ENCODE measurements around the gene RSAD2.
"Not testable (repeated sequence)": the region's sequence is repeated elsewhere in the genome, so short reads cannot be mapped to it uniquely, and the experiment has no call there.

RSAD2 gene, protein sequence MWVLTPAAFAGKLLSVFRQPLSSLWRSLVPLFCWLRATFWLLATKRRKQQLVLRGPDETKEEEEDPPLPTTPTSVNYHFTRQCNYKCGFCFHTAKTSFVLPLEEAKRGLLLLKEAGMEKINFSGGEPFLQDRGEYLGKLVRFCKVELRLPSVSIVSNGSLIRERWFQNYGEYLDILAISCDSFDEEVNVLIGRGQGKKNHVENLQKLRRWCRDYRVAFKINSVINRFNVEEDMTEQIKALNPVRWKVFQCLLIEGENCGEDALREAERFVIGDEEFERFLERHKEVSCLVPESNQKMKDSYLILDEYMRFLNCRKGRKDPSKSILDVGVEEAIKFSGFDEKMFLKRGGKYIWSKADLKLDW

GRCh38 chr2:6877402-6878304 lies at the start of gene RSAD2:
TSS of gene RSAD2 (plus strand) at chr2:6877777. CDS start at chr2:6877801, 24 bp downstream.
- DNase-seq, result peak; percentile 33

- DNase-seq, result peak; percentile 43
These were observed 49.3 kb upstream of the RSAD2 start for GRCh38 chr2:6828299-6828584.

- no peak for DNase-seq
These were observed 46.3 kb upstream of the RSAD2 start for GRCh38 chr2:6831229-6831628.

DNA sequence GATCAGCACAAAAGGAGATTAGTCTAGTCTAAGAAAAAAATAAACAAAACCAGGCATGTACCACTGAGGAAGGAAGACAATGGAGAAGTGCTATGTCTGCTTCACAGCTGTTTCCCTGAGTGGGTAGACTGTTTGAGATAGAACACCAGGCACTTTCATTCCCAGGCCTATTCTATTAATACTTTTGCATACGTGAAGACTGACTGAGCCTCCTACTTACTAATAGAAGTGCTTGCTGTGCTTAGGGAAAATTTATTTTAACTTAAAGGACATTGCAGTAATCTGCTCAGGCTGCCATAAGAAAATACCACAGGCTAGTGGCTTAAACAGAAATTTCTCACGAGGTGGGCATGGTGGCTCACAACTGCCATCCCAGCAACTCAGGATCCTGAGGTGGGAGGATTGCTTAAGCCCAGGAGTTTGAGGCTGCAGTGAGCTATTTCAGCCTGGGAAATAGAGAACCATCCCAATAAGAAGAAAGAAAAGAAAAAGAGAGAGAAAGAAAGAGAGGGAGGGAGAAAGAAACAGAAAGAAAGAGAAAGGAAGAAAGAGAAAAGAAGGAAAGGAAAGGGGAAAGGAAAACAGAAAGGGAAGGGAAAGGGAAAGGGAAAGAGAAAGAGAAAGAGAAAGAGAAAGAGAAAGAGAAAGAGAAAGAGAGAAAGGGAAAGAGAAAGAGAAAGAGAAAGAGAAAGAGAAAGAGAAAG lies 44.8 kb upstream of the RSAD2 start:
- no peak for DNase-seq

GRCh38 chr2:6833300-6833604 lies 44.3 kb upstream of the RSAD2 start:
- no peak for DNase-seq

- DNase-seq, result no peak
These were observed 43.4 kb upstream of the RSAD2 start for GRCh38 chr2:6834163-6834562.

DNA sequence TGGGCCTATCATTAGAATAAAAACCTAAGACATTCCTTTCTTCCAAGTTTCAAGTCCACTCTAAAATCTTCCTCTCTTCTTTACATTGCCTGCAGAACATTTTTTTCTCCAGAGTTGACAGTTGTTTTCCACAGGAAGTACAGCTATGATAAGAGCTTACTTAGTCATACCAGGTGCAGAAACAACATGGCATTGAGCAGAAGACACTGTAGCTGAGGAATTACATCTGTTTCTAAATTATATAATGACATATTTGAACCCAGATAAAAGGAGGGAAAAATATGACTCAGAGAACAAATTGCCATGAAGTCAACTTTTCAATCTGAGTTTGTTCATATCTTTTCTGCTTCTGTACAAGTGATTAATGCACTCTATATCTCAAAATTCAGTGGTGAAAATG lies 42.1 kb upstream of the RSAD2 start:
- DNase-seq, result no peak

GRCh38 chr2:6838673-6839319 lies 38.8 kb upstream of the RSAD2 start:
- DNase-seq, result no peak

DNA sequence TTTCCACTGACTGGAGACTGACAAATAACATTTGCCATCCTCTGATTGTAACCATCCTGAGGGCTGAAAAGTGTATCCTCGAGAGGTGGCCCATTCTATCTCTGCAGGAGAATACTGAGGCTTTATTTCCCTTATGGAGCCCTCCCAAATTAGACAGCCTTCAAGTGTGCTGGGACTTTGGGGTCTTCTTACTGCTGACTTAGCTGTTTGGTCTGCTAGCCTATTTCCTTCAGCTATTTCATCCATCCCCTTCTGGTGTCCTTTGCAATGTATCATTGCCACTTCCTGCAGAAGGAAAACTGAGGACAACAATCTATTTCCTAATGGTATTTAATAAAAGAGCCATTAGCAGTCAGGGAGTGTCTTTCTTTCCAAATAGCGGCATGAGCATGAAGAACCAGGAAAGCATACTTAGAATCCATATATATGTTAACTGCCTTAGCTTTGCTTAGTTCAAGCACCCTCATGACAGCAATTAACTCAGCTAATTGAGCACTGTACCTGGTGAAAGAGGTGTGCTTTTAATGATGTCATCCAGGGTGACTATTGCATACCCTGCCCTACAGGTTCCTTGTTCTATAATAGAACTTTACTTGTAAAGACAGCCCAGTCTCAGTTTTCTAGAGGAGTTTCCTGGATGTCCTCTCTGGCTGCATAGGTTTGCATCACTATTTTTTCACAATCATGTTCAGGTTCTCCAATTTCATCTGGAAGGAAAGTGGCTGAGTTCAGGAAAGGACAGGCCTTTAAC lies 35.9 kb upstream of the RSAD2 start:
- DNase-seq, result no peak

- DNase-seq, result no peak
These were observed 32.3 kb upstream of the RSAD2 start for GRCh38 chr2:6845312-6845711.

GRCh38 chr2:6845903-6846302 lies 31.7 kb upstream of the RSAD2 start:
- no peak for DNase-seq

GRCh38 chr2:6846540-6846939 lies 31.0 kb upstream of the RSAD2 start:
- DNase-seq, result no peak

DNA sequence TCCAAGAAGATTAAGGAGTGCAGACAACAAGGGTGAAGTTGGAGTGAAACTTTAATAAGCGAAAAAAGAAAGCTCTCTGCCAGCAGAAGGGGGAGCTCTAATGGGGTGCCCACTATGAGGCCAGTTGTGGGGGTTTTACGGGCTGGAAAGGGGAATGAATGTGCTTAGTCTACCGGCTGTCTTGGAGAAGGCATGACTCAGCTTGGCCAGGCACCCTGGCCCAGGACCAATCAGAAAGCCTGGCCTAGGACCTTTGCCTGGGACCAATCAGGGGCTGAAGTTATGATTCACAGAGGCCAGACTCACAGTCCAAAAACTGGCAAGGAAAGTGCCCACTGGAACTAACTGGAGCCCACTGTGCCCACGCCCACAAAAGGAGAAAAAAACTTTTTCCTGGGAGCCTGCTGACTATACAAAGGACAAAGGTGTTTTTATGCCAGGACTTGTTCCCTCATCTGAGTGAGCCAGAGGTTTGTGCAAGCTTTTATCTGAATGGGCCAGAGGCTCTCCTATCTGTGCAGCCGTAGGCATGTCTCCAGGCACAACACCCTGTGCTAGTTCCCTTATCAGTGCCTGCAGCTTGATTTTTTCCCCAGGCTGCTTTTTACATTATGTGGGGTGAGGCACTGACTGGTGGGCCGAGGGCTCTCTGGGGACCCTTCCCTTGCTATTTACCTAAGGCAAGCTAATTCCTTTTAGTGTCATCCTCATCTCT lies 30.5 kb upstream of the RSAD2 start:
- DNase-seq, result no peak

DNA sequence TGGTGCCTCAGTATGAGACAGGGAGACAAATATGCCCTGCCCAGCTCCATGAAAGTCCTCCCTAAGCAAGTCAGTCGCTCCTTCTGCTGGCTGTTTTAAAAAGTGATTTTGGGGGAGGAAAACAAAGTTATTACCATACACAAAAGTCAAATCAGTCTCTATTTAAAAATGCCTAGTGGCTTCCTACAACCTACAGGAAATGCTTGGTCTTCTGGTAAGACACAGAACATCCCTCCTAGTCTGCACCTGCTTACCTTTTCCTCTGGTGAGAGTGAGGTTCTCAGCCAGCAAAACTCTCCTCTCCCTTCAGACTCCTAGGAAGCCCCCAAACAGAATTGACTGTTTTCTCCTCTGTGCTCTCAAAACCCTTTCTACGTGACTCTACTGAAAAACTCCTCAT lies 25.4 kb upstream of the RSAD2 start:
- DNase-seq, result no peak

DNA sequence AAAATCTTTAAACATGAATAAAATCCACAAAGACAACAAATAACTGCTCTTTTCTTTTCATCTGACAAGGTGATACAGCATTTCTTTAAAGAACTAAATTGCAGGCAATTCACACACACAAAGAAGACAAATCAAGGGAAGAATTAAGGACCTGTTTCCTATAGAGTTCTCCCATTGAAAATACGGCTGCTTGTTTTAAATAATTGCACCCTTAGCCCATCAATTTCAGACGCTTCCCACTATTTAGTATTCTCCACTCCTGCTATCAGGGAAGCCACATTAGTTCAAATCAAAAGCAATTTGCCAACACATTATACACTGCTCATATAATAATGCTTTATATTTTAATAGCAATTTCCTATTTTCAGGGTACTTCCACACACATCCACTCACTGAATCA lies 23.2 kb upstream of the RSAD2 start:
- no peak for DNase-seq

GRCh38 chr2:6855860-6856547 lies 21.6 kb upstream of the RSAD2 start:
- no peak for DNase-seq

- DNase-seq, result no peak
These were observed 21.0 kb upstream of the RSAD2 start for GRCh38 chr2:6856548-6856920.

- not testable (repeated sequence) for DNase-seq
These were observed 19.0 kb upstream of the RSAD2 start for GRCh38 chr2:6858466-6859027.

DNA sequence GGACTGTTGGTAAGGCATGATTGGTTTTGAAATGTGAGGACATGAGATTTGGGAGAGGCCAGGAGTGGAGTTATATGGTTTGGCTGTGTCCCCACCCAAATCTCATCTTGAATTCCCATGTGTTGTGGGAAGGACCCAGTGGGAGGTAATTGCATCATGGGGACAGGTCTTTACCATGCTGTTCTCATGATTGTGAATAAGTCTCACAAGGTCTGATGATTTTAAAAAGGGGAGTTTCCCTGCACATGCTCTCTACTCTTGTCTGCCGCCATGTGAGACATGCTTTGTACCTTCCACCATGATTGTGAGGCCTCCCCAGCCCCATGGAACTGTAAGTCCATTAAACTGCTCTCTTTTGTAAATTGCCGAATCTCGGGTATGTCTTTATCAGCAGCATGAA lies 17.3 kb upstream of the RSAD2 start:
- no peak for DNase-seq

DNA sequence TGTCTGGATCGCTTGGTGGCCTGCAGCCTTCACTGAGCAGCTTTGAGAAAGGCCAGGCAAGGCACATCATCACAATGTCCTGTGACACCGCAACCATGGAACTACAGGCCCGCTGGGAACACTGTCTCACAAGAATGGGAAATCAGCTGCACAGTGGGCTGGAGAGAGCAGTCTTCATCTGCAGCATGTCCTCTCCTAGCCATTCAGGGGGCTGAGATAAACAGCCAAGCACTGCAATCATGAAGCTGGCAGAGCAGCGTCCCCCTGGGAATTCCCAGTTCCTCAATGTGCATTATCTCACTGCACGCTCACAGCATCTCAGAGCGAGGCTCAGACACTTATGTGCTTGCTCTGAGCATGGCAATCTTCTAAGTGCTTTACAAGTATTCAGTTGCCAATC lies 13.8 kb upstream of the RSAD2 start:
- peak; percentile 12 for DNase-seq

- DNase-seq, result no peak
These were observed 13.3 kb upstream of the RSAD2 start for GRCh38 chr2:6864231-6864754.
